ENCODE results near the gene TMEM63C.

DNA sequence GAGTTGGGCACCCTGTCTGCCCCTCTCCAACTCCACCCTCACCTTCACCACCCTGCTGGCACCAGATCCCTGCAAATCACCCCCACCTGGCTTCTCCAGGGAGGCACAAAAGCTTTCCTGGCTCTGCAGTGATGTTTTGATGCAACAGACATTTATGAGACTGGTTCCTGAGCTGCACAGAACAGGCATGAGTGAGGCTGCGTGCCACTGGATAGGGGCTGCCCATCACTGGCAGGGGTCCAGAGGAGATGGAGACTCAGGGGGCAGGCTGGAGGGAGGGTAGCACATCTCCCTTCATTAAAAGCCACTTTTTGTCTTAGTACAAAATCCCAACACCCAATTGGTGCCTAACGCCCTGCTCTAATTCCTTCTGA is 22.7 kb upstream of the TMEM63C start:
- TF ChIP-seq ZNF530 (tag by site-specific recombination; IDR thresholded peaks at IDR 0.05; ENCODE audit: low read depth) (no peak), ZNF701 (tag by site-specific recombination; IDR thresholded peaks at IDR 0.05) (no peak), ZNF133 (tag by site-specific recombination; IDR thresholded peaks at IDR 0.05) (no peak), ZNF560 (tag by site-specific recombination; IDR thresholded peaks at IDR 0.05; ENCODE audit: borderline replicate concordance) (no peak), RBAK (tag by site-specific recombination; IDR thresholded peaks at IDR 0.05) (no peak)
- TF ChIP-seq, protein P1, sequence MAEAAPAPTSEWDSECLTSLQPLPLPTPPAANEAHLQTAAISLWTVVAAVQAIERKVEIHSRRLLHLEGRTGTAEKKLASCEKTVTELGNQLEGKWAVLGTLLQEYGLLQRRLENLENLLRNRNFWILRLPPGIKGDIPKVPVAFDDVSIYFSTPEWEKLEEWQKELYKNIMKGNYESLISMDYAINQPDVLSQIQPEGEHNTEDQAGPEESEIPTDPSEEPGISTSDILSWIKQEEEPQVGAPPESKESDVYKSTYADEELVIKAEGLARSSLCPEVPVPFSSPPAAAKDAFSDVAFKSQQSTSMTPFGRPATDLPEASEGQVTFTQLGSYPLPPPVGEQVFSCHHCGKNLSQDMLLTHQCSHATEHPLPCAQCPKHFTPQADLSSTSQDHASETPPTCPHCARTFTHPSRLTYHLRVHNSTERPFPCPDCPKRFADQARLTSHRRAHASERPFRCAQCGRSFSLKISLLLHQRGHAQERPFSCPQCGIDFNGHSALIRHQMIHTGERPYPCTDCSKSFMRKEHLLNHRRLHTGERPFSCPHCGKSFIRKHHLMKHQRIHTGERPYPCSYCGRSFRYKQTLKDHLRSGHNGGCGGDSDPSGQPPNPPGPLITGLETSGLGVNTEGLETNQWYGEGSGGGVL (tag by site-specific recombination; IDR thresholded peaks at IDR 0.05), result no peak
- TF ChIP-seq, protein P2, sequence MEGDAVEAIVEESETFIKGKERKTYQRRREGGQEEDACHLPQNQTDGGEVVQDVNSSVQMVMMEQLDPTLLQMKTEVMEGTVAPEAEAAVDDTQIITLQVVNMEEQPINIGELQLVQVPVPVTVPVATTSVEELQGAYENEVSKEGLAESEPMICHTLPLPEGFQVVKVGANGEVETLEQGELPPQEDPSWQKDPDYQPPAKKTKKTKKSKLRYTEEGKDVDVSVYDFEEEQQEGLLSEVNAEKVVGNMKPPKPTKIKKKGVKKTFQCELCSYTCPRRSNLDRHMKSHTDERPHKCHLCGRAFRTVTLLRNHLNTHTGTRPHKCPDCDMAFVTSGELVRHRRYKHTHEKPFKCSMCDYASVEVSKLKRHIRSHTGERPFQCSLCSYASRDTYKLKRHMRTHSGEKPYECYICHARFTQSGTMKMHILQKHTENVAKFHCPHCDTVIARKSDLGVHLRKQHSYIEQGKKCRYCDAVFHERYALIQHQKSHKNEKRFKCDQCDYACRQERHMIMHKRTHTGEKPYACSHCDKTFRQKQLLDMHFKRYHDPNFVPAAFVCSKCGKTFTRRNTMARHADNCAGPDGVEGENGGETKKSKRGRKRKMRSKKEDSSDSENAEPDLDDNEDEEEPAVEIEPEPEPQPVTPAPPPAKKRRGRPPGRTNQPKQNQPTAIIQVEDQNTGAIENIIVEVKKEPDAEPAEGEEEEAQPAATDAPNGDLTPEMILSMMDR (tag by site-specific recombination; IDR thresholded peaks at IDR 0.05), result no peak
- TF ChIP-seq, protein P3, sequence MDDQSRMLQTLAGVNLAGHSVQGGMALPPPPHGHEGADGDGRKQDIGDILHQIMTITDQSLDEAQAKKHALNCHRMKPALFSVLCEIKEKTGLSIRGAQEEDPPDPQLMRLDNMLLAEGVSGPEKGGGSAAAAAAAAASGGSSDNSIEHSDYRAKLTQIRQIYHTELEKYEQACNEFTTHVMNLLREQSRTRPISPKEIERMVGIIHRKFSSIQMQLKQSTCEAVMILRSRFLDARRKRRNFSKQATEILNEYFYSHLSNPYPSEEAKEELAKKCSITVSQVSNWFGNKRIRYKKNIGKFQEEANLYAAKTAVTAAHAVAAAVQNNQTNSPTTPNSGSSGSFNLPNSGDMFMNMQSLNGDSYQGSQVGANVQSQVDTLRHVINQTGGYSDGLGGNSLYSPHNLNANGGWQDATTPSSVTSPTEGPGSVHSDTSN (CRISPR knock-in tag; IDR thresholded peaks at IDR 0.05), result no peak
